ENCODE measurements around the gene HBQ1.
"Not testable (repeated sequence)": the region's sequence is repeated elsewhere in the genome, so short reads cannot be mapped to it uniquely, and the experiment has no call there.

GRCh38 chr16:164134-164823 lies 16.0 kb upstream of the HBQ1 start:
- not testable (repeated sequence) for TF ChIP-seq CTCF (IDR thresholded peaks at IDR 0.05); POLR2AphosphoS5 (IDR thresholded peaks at IDR 0.05; ENCODE audit: low read depth, low read length)

Data from Panc1 (cell line).